OCI-LY1 (cell line): ENCODE measurements around the gene CHGA.

Experiments used
- CTCF ChIP-seq: fragments of 200-600 bp; sonication (generic), shearing (Covaris generic); IDR thresholded peaks from 2 replicates; pipeline ENCODE4 v1.5.1; 2017; ENCODE audit warnings: mild to moderate bottlenecking, antibody characterized with exemption, low read length, moderate library complexity, mixed read lengths
- EZH2 ChIP-seq: fragments of 200-600 bp; sonication (generic), shearing (Covaris generic); IDR thresholded peaks from 2 replicates; pipeline ENCODE4 v1.8.0; 2017; ENCODE audit warnings: borderline replicate concordance, mixed run types, mild to moderate bottlenecking, antibody characterized with exemption, low read length, moderate library complexity, mixed read lengths

GRCh38 chr14:92902726-92903125 is 20.2 kb upstream of the CHGA start:
- no peak for TF ChIP-seq CTCF
- TF ChIP-seq EZH2: no peak
